ENCODE data around the gene CAPN10. TPM values are rescaled to one million over a fixed set of nuclear protein-coding genes. Genes with fewer than 3 reads are reported as not detected.
A peak's percentile ranks its signal among the peaks of the same experiment; 100 is the strongest.

Gene CAPN10
- polyA plus RNA-seq, 3 donors = 7.3 to 57.0 (median 7.4) TPM

- Histone ChIP-seq H2AFZ (ENCODE audit: insufficient read depth, low read depth, low read length, poor library complexity, severe bottlenecking) (no peak overlapping the region), H3K9me3 (replicated peaks in 1 of 2; ENCODE audit: control insufficient read depth in 1 of 2, insufficient read depth in 1 of 2, low read length in 2 of 2) (peaks cover 12 to 27% of the 10 kb centered on the region in 2 donors), H3K9ac (ENCODE audit: insufficient read depth, low read length, poor library complexity, severe bottlenecking) (peak overlapping the region; percentile 4), H3K4me2 (replicated peaks; ENCODE audit: extremely low read depth, low read length, poor library complexity, severe bottlenecking) (no peak overlapping the region), H3K27ac (ENCODE audit: low read depth in 1 of 2, low read length in 2 of 2) (no peak overlapping the region), H3K4me1 (ENCODE audit: control insufficient read depth in 1 of 2, insufficient read depth in 2 of 2, low read length in 2 of 2) (peaks cover 8 to 20% of the 10 kb centered on the region in 2 donors), H3K79me2 (ENCODE audit: insufficient read depth, low read length) (no peaks in the 10 kb centered on the region), H3K27me3 (ENCODE audit: control insufficient read depth in 2 of 2, insufficient read depth in 2 of 2, low read length in 2 of 2) (no peaks in the 10 kb centered on the region), H4K20me1 (ENCODE audit: insufficient read depth, low read length) (no peaks in the 10 kb centered on the region), H3K4me3 (replicated peaks in 1 of 3; ENCODE audit: low read depth in 2 of 3, low read length in 3 of 3) (no peak overlapping the region), H3K36me3 (replicated peaks in 1 of 2; ENCODE audit: control insufficient read depth in 1 of 2, insufficient read depth in 2 of 2, low read length in 2 of 2) (peaks cover 6 to 11% of the 10 kb centered on the region in 2 donors)
- 16% methylated on average over 1 of the region's 3 CpGs for WGBS (ENCODE audit: insufficient coverage)
- no peak for TF ChIP-seq CTCF (IDR thresholded peaks at IDR 0.05)
- Mint-ChIP-seq H3K4me1 (peaks cover 12% of the 10 kb centered on the region), H3K4me3 (no peak overlapping the region), H3K27ac (no peak overlapping the region), H3K27me3 (ENCODE audit: low read depth in 3 of 3) (peaks cover 3 to 10% (median 7%) of the 10 kb centered on the region in 3 donors), H3K36me3 (peaks cover 6 to 18% of the 10 kb centered on the region in 2 donors), H3K9me3 (peaks cover 20 to 40% (median 33%) of the 10 kb centered on the region in 7 donors)
- intact Hi-C loops (cut with micrococcal nuclease) = no loop called here
- peak in 1 of 3 donors; percentile 15 for DNase-seq
Measured at GRCh38 chr2:240635998-240636547, 49.5 kb downstream of the CAPN10 start.

- DNase-seq = no peak
- peaks cover 4 to 15% of the 10 kb centered on the region in 2 donors for H3K36me3 Mint-ChIP-seq
- Histone ChIP-seq H3K4me2 (replicated peaks; ENCODE audit: extremely low read depth, low read length, poor library complexity, severe bottlenecking) (no peak overlapping the region), H3K4me3 (replicated peaks in 1 of 3; ENCODE audit: low read depth in 2 of 3, low read length in 3 of 3) (no peak overlapping the region), H3K36me3 (replicated peaks in 1 of 2; ENCODE audit: control insufficient read depth in 1 of 2, insufficient read depth in 2 of 2, low read length in 2 of 2) (peaks cover 2 to 5% of the 10 kb centered on the region in 2 donors), H3K9ac (ENCODE audit: insufficient read depth, low read length, poor library complexity, severe bottlenecking) (no peak overlapping the region), H4K20me1 (ENCODE audit: insufficient read depth, low read length) (no peaks in the 10 kb centered on the region), H3K27ac (ENCODE audit: low read depth in 1 of 2, low read length in 2 of 2) (no peak overlapping the region), H3K27me3 (ENCODE audit: control insufficient read depth in 2 of 2, insufficient read depth in 2 of 2, low read length in 2 of 2) (no peaks in the 10 kb centered on the region), H2AFZ (ENCODE audit: insufficient read depth, low read depth, low read length, poor library complexity, severe bottlenecking) (no peak overlapping the region), H3K79me2 (ENCODE audit: insufficient read depth, low read length) (no peaks in the 10 kb centered on the region), H3K9me3 (replicated peaks in 1 of 2; ENCODE audit: control insufficient read depth in 1 of 2, insufficient read depth in 1 of 2, low read length in 2 of 2) (peaks cover 12 to 28% of the 10 kb centered on the region in 2 donors), H3K4me1 (ENCODE audit: control insufficient read depth in 1 of 2, insufficient read depth in 2 of 2, low read length in 2 of 2) (peaks cover 8 to 20% of the 10 kb centered on the region in 2 donors)
- H3K4me3 Mint-ChIP-seq = no peak overlapping the region
- 86% methylated on average over 5 of the region's 11 CpGs for WGBS (ENCODE audit: insufficient coverage)
- H3K27me3 Mint-ChIP-seq (ENCODE audit: low read depth in 3 of 3) = peaks cover 3 to 10% (median 7%) of the 10 kb centered on the region in 3 donors
- peaks cover 12% of the 10 kb centered on the region for H3K4me1 Mint-ChIP-seq
- no peak overlapping the region for H3K27ac Mint-ChIP-seq
- H3K9me3 Mint-ChIP-seq = peaks cover 20 to 40% (median 33%) of the 10 kb centered on the region in 7 donors
- TF ChIP-seq CTCF (IDR thresholded peaks at IDR 0.05) = no peak
- intact Hi-C loops (cut with micrococcal nuclease) = no loop called here
Measured at GRCh38 chr2:240636563-240637115, 50.1 kb downstream of the CAPN10 start.
